ENCODE data around the gene FAM222B. TPM values are rescaled to one million over a fixed set of nuclear protein-coding genes. Genes with fewer than 3 reads are reported as not detected.
"Not testable (repeated sequence)": the region's sequence is repeated elsewhere in the genome, so short reads cannot be mapped to it uniquely, and the experiment has no call there.

Gene FAM222B
- total and polyA plus RNA-seq, 7 donors = 5.0 to 16.2 (median 11.9) TPM

DNA sequence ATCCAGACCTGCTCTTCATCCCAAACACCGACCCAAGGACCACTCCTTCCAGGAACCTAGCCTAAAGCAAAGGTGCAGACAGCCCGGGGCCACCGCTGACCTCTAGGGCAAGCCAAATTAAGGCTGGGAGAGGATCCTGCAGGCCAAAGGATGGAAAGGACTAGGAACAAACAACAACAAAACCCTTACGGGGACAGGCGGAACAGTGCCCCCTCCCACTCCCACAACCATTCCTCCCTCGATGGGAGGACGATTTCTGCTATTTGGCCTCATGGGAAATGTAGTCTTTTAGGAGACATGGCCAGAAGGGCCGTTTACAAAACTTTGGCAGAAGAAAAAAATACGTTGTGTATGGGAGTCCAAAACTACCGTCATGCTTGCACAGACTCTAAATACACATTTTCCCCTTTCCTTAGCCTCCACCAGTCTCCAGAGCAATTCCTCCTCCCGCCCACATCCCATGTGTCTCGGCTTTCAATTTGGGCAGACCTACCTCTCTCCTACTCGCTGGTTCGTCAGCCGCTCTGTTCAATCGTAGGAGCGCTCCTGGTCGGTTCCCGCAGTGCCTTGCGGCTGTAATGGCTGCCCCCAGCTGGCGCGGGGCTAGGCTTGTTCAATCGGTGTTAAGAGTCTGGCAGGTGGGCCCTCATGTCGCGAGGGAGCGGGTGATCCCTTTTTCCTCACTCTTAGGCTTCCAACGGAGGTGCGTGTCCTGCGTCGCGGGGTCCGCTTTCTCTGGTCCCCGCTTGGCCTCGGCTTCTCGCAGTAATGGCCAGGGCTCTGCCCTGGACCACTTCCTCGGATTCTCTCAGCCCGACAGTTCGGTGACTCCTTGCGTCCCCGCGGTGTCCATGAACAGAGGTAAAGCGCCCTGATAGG is 12.1 kb upstream of the FAM222B start, which contains the start of gene ERAL1:
Gene ERAL1 (plus strand): TSS at position 560 of the 879 bp plus-strand sequence. CDS start 19 bp downstream, at position 579.
- intact Hi-C loops (cut with DNase I) = loop anchor here (5.0 kb wide), 2 partner anchors 42 to 43 kb away; partner anchors contain the start of gene FLOT2
- peak; percentile 93 for DNase-seq
- Histone ChIP-seq H3K4me3 (peak within 1 kb of the TSS; percentile 45 to 90 (median 76)), H3K9me3 (no peaks in the 10 kb centered on the region), H3K36me3 (peaks cover 0 to 35% (median 17%) of the 10 kb centered on the region in 4 donors), H3K27me3 (no peaks in the 10 kb centered on the region), H3K27ac (peak within 1 kb of the TSS; percentile 64 to 82 (median 82)), H3K4me1 (peaks cover 0 to 14% (median 10%) of the 10 kb centered on the region in 4 donors)
- TF ChIP-seq POLR2AphosphoS5 (IDR thresholded peaks at IDR 0.05) (peak; percentile 76 to 90 (median 83)), POLR2A (IDR thresholded peaks at IDR 0.05) (peak; percentile 41 to 58), EP300 (IDR thresholded peaks at IDR 0.05) (no peak), CTCF (IDR thresholded peaks at IDR 0.05) (no peak)
- WGBS, 2 donors = 0 to 1% methylated on average over 42 of the region's 42 CpGs

DNA sequence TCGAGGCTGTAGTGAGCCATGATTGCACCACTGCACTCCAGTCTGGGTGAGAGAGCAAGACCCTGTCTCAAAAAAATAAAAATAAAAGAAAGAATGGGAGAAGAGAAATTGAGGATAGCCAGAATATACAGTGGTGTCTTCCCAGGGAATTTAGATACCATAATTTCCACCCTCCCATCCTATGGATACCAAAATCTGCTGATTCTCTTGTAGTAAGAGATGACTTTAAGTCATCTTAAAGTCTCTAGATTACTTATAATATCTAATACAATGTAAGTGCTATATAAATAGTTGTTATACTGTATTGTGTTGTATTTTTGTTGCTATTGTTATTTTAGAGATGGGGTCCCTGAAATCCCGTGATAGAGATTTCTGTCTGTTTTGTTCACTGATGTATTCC is 10.7 kb upstream of the FAM222B start:
- H3K36me3 ChIP-seq = peaks cover 0 to 21% (median 7%) of the 10 kb centered on the region in 4 donors
- WGBS, 2 donors = 95 to 96% methylated on average over 2 of the region's 2 CpGs

DNA sequence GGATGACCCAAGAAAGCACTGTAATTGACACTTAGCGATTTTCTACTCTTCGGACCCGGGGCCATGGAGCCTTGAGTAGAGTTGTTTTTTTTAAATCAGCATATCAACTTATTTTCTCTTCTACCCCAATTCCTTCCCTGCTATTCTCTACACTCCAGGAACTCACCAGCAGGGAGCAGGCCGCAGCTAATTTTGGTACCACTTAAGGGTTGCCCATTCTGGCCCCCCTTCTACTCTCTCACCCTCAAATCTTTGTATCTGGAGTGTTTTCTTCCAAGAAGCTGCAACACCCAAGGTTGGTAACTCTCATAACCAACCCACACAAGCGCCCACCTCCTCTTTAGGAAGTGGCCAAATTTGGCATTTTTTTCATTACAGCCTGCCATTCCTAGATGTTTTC is 6.7 kb upstream of the FAM222B start:
- H3K4me3 ChIP-seq = no peak overlapping the region
- no peaks in the 10 kb centered on the region for H3K9me3 ChIP-seq
- no peaks in the 10 kb centered on the region for H3K36me3 ChIP-seq
- WGBS, 2 donors = 79 to 81% methylated on average over 5 of the region's 5 CpGs
- TF ChIP-seq EP300 (IDR thresholded peaks at IDR 0.05) (no peak), POLR2A (IDR thresholded peaks at IDR 0.05) (no peak), POLR2AphosphoS5 (IDR thresholded peaks at IDR 0.05) (no peak), CTCF (IDR thresholded peaks at IDR 0.05) (no peak)
- intact Hi-C loops (cut with DNase I) = no loop called here
- peaks cover 0 to 4% (median 2%) of the 10 kb centered on the region in 4 donors for H3K4me1 ChIP-seq
- H3K27me3 ChIP-seq = no peaks in the 10 kb centered on the region
- DNase-seq = no peak
- H3K27ac ChIP-seq = no peak overlapping the region

More for the DNA sequence above, 10.7 kb upstream of the FAM222B start:
- no peak overlapping the region for H3K27ac ChIP-seq
- intact Hi-C loops (cut with DNase I) = loop anchor here (5.0 kb wide), 2 partner anchors 41 to 44 kb away; partner anchors contain the start of gene FLOT2
- H3K27me3 ChIP-seq = no peaks in the 10 kb centered on the region
- H3K4me1 ChIP-seq = peaks cover 0 to 14% (median 10%) of the 10 kb centered on the region in 4 donors
- TF ChIP-seq CTCF (IDR thresholded peaks at IDR 0.05) (no peak), POLR2AphosphoS5 (IDR thresholded peaks at IDR 0.05) (no peak), EP300 (IDR thresholded peaks at IDR 0.05) (no peak), POLR2A (IDR thresholded peaks at IDR 0.05) (no peak)
- no peak overlapping the region for H3K4me3 ChIP-seq
- DNase-seq = no peak
- H3K9me3 ChIP-seq = no peaks in the 10 kb centered on the region

DNA sequence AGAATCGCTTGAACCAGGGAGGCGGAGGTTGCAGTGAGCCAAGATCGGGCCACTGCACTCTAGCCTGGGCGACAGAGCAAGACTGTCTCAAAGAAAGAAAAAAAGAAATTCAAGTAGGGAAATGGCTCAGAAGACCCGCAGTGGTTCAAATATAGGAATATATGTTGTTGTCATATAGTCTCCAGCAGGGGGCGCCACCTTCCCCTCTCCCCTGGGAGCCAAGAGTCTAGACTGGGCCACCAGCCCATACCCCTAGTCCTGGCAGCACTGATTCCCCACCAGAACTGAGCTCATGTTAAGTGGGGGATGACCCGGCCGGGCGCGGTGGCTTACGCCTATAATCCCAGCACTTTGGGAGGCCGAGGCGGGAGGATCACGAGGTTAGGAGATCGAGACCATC is 6.1 kb upstream of the FAM222B start:
- intact Hi-C loops (cut with DNase I); H3K27ac ChIP-seq; H3K9me3 ChIP-seq; H3K36me3 ChIP-seq; DNase-seq; H3K27me3 ChIP-seq; H3K4me3 ChIP-seq; H3K4me1 ChIP-seq: not testable (repeated sequence)
- 77 to 85% methylated on average over 15 of the region's 15 CpGs for WGBS, 2 donors
- peak in 1 of 4 experiments; percentile 9 for TF ChIP-seq CTCF (IDR thresholded peaks at IDR 0.05)

DNA sequence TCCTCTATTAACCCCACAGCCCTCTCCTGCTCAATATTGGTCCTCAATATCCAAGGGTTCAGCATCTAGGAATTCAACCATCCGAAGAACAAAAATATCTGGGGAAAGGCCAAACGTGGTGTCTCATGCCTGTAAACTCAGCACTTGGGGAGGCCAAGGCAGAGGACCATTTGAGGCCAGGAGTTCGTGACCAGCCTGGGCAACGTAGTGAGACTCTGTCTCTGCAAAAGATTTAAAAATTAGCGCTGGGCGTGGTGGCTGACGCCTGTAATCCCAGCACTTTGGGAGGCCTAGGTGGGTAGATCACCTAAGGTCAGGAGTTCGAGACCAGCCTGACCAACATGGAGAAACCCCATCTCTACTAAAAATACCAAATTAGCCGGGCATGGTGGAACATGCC is 4.1 kb upstream of the FAM222B start:
- 90 to 93% methylated on average over 9 of the region's 9 CpGs for WGBS, 2 donors
- H3K36me3 ChIP-seq; H3K9me3 ChIP-seq; intact Hi-C loops (cut with DNase I); H3K4me1 ChIP-seq; H3K27me3 ChIP-seq; H3K4me3 ChIP-seq; H3K27ac ChIP-seq; DNase-seq: not testable (repeated sequence)
